HepG2 (cell line): ENCODE measurements around the gene ZNF669. TPM values are rescaled to one million over a fixed set of nuclear protein-coding genes. Genes with fewer than 3 reads are reported as not detected.

Source experiments
- ATAC-seq: fragments of 200-7000 bp; cut with Tn5 transposase; 3 replicates; pipeline ENCODE4 v1.9.1; 2020; ENCODE audit warnings: mild to moderate bottlenecking, moderate library complexity
- BruUV-seq: library from RNA; stranded (reverse); fragments of 400-500 nt; replicated peaks from 2 replicates; lab custom pipeline; 2021; lab: Mats Ljungman, UMichigan
- CTCF ChIA-PET: fragments of 300-600 bp; formaldehyde crosslinking; extraction: SDS; loops from one replicate; lab custom pipeline; 2021; ENCODE audit warnings: low total read pairs, inconsistent platforms, low intra/inter-chr PET ratio; lab: Yijun Ruan, JAX
- POLR2A ChIA-PET: fragments of 350-600 bp; sonication (Branson Sonifier 250); formaldehyde crosslinking; loops from one replicate; lab custom pipeline; 2020; ENCODE audit warnings: antibody characterized with exemption, inconsistent platforms; lab: Yijun Ruan, JAX
- DNase-seq: peaks from one replicate; pipeline ENCODE4 v3.0.0-alpha.2; 2015; ENCODE audit warnings: low spot score
- FAIRE-seq: peaks from 3 replicates; lab custom pipeline; 2011; peaks lifted over from hg19 to GRCh38; lab: Jason Lieb, UNC
- H2AFZ ChIP-seq: one replicate; pipeline ENCODE4 v1.6.1; 2011; ENCODE audit warnings: low read length, inconsistent platforms
- H3K27ac ChIP-seq: fragments of 300-600 bp; 3 replicates; pipeline ENCODE4 v1.8.0; 2011; ENCODE audit warnings: mixed run types, mild to moderate bottlenecking, mixed read lengths, low read length, inconsistent platforms; ENCODE audit not compliant: insufficient read depth; ENCODE audit errors: extremely low read length
- H3K27me3 ChIP-seq, 2 experiments: fragments of 200-600 bp in 1 of 2; 2 replicates in 1 of 2; 3 replicates in 1 of 2; pipeline versions ENCODE4 v1.6.0 to v1.8.0; 2011; ENCODE audit warnings: low read length in 2 of 2, mild to moderate bottlenecking in 2 of 2, moderate library complexity in 2 of 2, inconsistent platforms in 1 of 2; ENCODE audit not compliant: insufficient read depth in 2 of 2, control insufficient read depth in 1 of 2
- H3K36me3 ChIP-seq, 2 experiments: fragments of 200-600 bp in 1 of 2; replicated peaks in 1 of 2; 2 replicates in 1 of 2; 3 replicates in 1 of 2; pipeline versions ENCODE4 v1.5.1 to v1.8.0; 2011; ENCODE audit warnings: low read length in 2 of 2, inconsistent platforms in 1 of 2; ENCODE audit not compliant: insufficient read depth in 2 of 2, control insufficient read depth in 1 of 2
- H3K4me1 ChIP-seq: 2 replicates; pipeline ENCODE4 v1.5.1; 2012; ENCODE audit warnings: low read length, inconsistent platforms; ENCODE audit not compliant: insufficient read depth
- H3K4me2 ChIP-seq: 2 replicates; pipeline ENCODE4 v1.6.0; 2011; ENCODE audit warnings: low read depth, low read length, inconsistent platforms
- H3K4me3 ChIP-seq, 3 experiments: fragments of 200-600 bp in 1 of 3; sonication (generic), shearing (Covaris generic) in 1 of 3; replicated peaks in 1 of 3; 2 replicates each; pipeline ENCODE4 v1.5.1; 2011 to 2016; ENCODE audit warnings: low read length in 3 of 3, inconsistent platforms in 2 of 3, low read depth in 2 of 3, mild to moderate bottlenecking in 2 of 3, control low read depth in 1 of 3, mixed read lengths in 1 of 3; ENCODE audit not compliant: insufficient read depth in 1 of 3
- H3K79me2 ChIP-seq: one replicate; pipeline ENCODE4 v1.6.1; 2011; ENCODE audit warnings: low read length, inconsistent platforms; ENCODE audit not compliant: insufficient read depth
- H3K9ac ChIP-seq: 2 replicates; pipeline ENCODE4 v1.6.0; 2011; ENCODE audit warnings: mild to moderate bottlenecking, low read depth, low read length, inconsistent platforms; ENCODE audit not compliant: insufficient read depth
- H3K9me3 ChIP-seq: 2 replicates; pipeline ENCODE4 v1.5.1; 2012; ENCODE audit warnings: mild to moderate bottlenecking, low read length
- H4K20me1 ChIP-seq: 2 replicates; pipeline ENCODE4 v1.6.0; 2011; ENCODE audit warnings: inconsistent platforms, mild to moderate bottlenecking, low read length, moderate library complexity; ENCODE audit not compliant: insufficient read depth
- DNMT1 ChIP-seq: sonication (generic); formaldehyde crosslinking; IDR thresholded peaks from 2 replicates; pipeline ENCODE4 v1.5.1; 2020; ENCODE audit warnings: mild to moderate bottlenecking, missing genetic modification reagents
- DPF2 ChIP-seq: sonication (generic); formaldehyde crosslinking; IDR thresholded peaks from 2 replicates; pipeline ENCODE4 v1.4.0; 2020; ENCODE audit warnings: mild to moderate bottlenecking, low read depth, missing genetic modification reagents, borderline replicate concordance
- MAF1 ChIP-seq: sonication (generic); formaldehyde crosslinking; IDR thresholded peaks from 2 replicates; pipeline ENCODE4 v1.5.0; 2020; ENCODE audit warnings: missing genetic modification reagents, borderline replicate concordance
- MAFK ChIP-seq, 2 experiments: IDR thresholded peaks in 1 of 2; conservative IDR thresholded peaks in 1 of 2; 2 replicates each; pipeline ENCODE4 v1.6.1; 2011; ENCODE audit warnings: improper control_type of control experiment in 2 of 2, low read length in 2 of 2
- MAX ChIP-seq: IDR thresholded peaks from 2 replicates; pipeline ENCODE4 v1.6.1; 2012; ENCODE audit warnings: inconsistent platforms
- MEIS2 ChIP-seq: sonication (generic); formaldehyde crosslinking; IDR thresholded peaks from 2 replicates; pipeline ENCODE4 v1.9.0; 2021; ENCODE audit warnings: mild to moderate bottlenecking, missing genetic modification reagents
- POLR2A ChIP-seq, 2 experiments: IDR thresholded peaks; 2 replicates each; pipeline ENCODE4 v1.6.1; 2011; ENCODE audit warnings: low read depth in 2 of 2, low read length in 2 of 2, mild to moderate bottlenecking in 1 of 2, moderate library complexity in 1 of 2; ENCODE audit not compliant: insufficient read depth in 1 of 2
- TARDBP ChIP-seq: sonication (generic); formaldehyde crosslinking; IDR thresholded peaks from 2 replicates; pipeline ENCODE4 v1.8.0; 2022; ENCODE audit warnings: mild to moderate bottlenecking, missing genetic modification reagents
- TERF1 ChIP-seq: sonication (generic); formaldehyde crosslinking; IDR thresholded peaks from 2 replicates; pipeline ENCODE4 v1.8.0; 2022; ENCODE audit warnings: mild to moderate bottlenecking, missing genetic modification reagents, moderate library complexity
- TFE3 ChIP-seq: IDR thresholded peaks from 2 replicates; pipeline ENCODE4 v1.6.1; 2016
- THAP9 ChIP-seq: sonication (generic); formaldehyde crosslinking; IDR thresholded peaks from 2 replicates; pipeline ENCODE4; 2020; ENCODE audit warnings: missing genetic modification reagents, mild to moderate bottlenecking, borderline replicate concordance
- THRA ChIP-seq: sonication (generic); formaldehyde crosslinking; IDR thresholded peaks from 2 replicates; pipeline ENCODE4 v1.4.0; 2020; ENCODE audit warnings: missing genetic modification reagents, borderline replicate concordance
- U2AF1 ChIP-seq: fragments of 200-400 bp; formaldehyde crosslinking; optimal IDR thresholded peaks from 2 replicates; pipeline ENCODE3; 2017; ENCODE audit warnings: mild to moderate bottlenecking, low read depth, low read length
- ZNF101 ChIP-seq: sonication (generic); formaldehyde crosslinking; IDR thresholded peaks from 2 replicates; pipeline ENCODE4 v1.4.0; 2020; ENCODE audit warnings: mild to moderate bottlenecking, low read depth, missing genetic modification reagents, borderline replicate concordance
- ZNF558 ChIP-seq: sonication (generic); formaldehyde crosslinking; IDR thresholded peaks from 2 replicates; pipeline ENCODE4 v1.9.0; 2022; ENCODE audit warnings: mild to moderate bottlenecking, missing genetic modification reagents, borderline replicate concordance
- ZNF607 ChIP-seq: sonication (generic); formaldehyde crosslinking; IDR thresholded peaks from 2 replicates; pipeline ENCODE4 v1.5.1; 2020; ENCODE audit warnings: missing genetic modification reagents, mild to moderate bottlenecking, borderline replicate concordance
- WGBS: methylation state at CpG from one replicate; pipeline ENCODE4 v1.1.6; 2017; ENCODE audit warnings: low lambda C conversion rate; 5-methylcytosine and 5-hydroxymethylcytosine counted together
- in situ Hi-C: cut with HindIII; loops from 2 replicates; pipeline ENCODE4 v1.10.0; 2017; ENCODE audit warnings: low pct_unique_long_range_greater_than_20kb; ENCODE audit not compliant: extremely low pct_ligation_motif_present
- intact Hi-C: fragments of 100-400 bp; cut with micrococcal nuclease; formaldehyde crosslinking; loops from one replicate; pipeline ENCODE4 v1.10.0; 2022; ENCODE audit not compliant: unreplicated experiment
- polyA plus RNA-seq, 8 experiments: library from polyadenylated mRNA; depleted of rRNA in 3 of 8; stranded (reverse) in 7 of 8; unstranded in 1 of 8; fragments of >200 nt; fragmentation: Illumina TruSeq in 4 of 8; extraction: Trizol in 4 of 8; gene quantifications; 2 replicates each; pipeline versions ENCODE4 v1.2.1 to v1.2.3, GENCODE V29; 2011 to 2016; ENCODE audit warnings: low read depth in 4 of 8, missing spikeins in 1 of 8, mixed read lengths in 1 of 8; ENCODE audit not compliant: insufficient read depth in 1 of 8
- total RNA-seq, 5 experiments: library from RNA; depleted of rRNA; stranded (reverse); fragments of >200 nt; fragmentation: Illumina TruSeq; extraction: Trizol; gene quantifications; 2 replicates each; pipeline ENCODE4 v1.2.3, GENCODE V29; 2016; ENCODE audit warnings: low read depth in 1 of 5

Gene ZNF669
- total and polyA plus RNA-seq, 2 of the 13 experiments (the other 11 are each of a cell fraction or from before 2014, with no cell fraction given): 3.1 to 14.6 TPM

GRCh38 chr1:247113094-247113497 lies 8.9 kb upstream of the ZNF669 start (continued):
- TF ChIP-seq THRA (CRISPR knock-in tag) (0 out of 2 replicates have a peak, but pooled peaks have one; percentile 8), TARDBP (0 out of 2 replicates have a peak, but pooled peaks have one; percentile 8), POLR2A (IDR thresholded peaks at IDR 0.05; ENCODE audit: insufficient read depth in 1 of 2, low read depth in 2 of 2, low read length in 2 of 2) (peak in 1 of 2 experiments; percentile 65; a peak in 3 of 4 replicates), DPF2 (CRISPR knock-in tag) (peak; percentile 42; the same call in 1 of the 2 replicates), U2AF1 (no peak), MAF1 (no peak), ZNF558 (CRISPR knock-in tag) (no peak), MAX (peak; percentile 33; the same call in 1 of the 2 replicates), ZNF607 (CRISPR knock-in tag) (peak; percentile 76; the same call in 1 of the 2 replicates)
- TF ChIP-seq, all 625 proteins: peak for 95

GRCh38 chr1:247112479-247112781 lies 8.3 kb upstream of the ZNF669 start:
- WGBS: 0% methylated on average over 1 of the region's 9 CpGs
- peaks cover 4% of the 10 kb centered on the region for H3K79me2 ChIP-seq
- H3K27ac ChIP-seq: peak overlapping the region; percentile 85
- no peak overlapping the region for H2AFZ ChIP-seq
- peak overlapping the region; percentile 71 to 82 (median 77) for H3K4me3 ChIP-seq
- no peaks in the 10 kb centered on the region for H3K9me3 ChIP-seq
- peak overlapping the region; percentile 83 for H3K4me2 ChIP-seq
- in situ Hi-C loops: no loop called here
- CTCF ChIA-PET: no interaction called here
- ATAC-seq (peak; percentile 14), FAIRE-seq (no peak), DNase-seq (no peak)
- H3K36me3 ChIP-seq: no peaks in the 10 kb centered on the region
- no TSS peak for BruUV-seq
- H3K9ac ChIP-seq: peak overlapping the region; percentile 79
- no peaks in the 10 kb centered on the region for H3K27me3 ChIP-seq
- intact Hi-C loops: loop anchor here (5.0 to 10.0 kb wide), 4 partner anchors 105 to 220 kb away; partner anchors contain the start of genes AHCTF1, ZNF496 and ZNF695
- POLR2A ChIA-PET: interaction anchor here (1.0 to 1.3 kb wide), 3 partner anchors 9 to 34 kb away, joined by 3 to 4 read pairs (median 3); partner anchors contain the start of genes ZNF669 and ZNF670
- H3K4me1 ChIP-seq: peaks cover 46% of the 10 kb centered on the region
- no peaks in the 10 kb centered on the region for H4K20me1 ChIP-seq
- no peak for TF ChIP-seq DNMT1 (CRISPR knock-in tag)
- TF ChIP-seq MEIS2 (CRISPR knock-in tag): peak; percentile 88; the same call in 1 of the 2 replicates
- 0 out of 2 replicates have a peak, but pooled peaks have one; percentile 8 for TF ChIP-seq TFE3
- 0 out of 2 replicates have a peak, but pooled peaks have one; percentile 25 for TF ChIP-seq ZNF101 (CRISPR knock-in tag)
- TF ChIP-seq THAP9 (CRISPR knock-in tag): no peak
- TF ChIP-seq TERF1 (CRISPR knock-in tag): no peak
- no peak for TF ChIP-seq MAFK (conservative IDR thresholded peaks at IDR 0.05 in 1 of 2, IDR thresholded peaks at IDR 0.05 in 1 of 2; ENCODE audit: low read length in 2 of 2)
